K562 (cell line): ENCODE results near the gene HEMK1. TPM values are rescaled to one million over a fixed set of nuclear protein-coding genes. Genes with fewer than 3 reads are reported as not detected.

Source experiments
- ATAC-seq: fragments of 200-7000 bp; cut with Tn5 transposase; 3 replicates; pipeline ENCODE4 v1.9.1; 2020; ENCODE audit warnings: moderate library complexity
- BruUV-seq: library from RNA; stranded (reverse); fragments of 400-500 nt; replicated peaks from 2 replicates; lab custom pipeline; 2021; lab: Mats Ljungman, UMichigan
- CTCF ChIA-PET: fragments of 300-600 bp; formaldehyde crosslinking; extraction: SDS; loops from one replicate; lab custom pipeline; 2021; ENCODE audit warnings: low intra/inter-chr PET ratio; lab: Yijun Ruan, JAX
- POLR2A ChIA-PET: fragments of 300-600, 350-650 bp; sonication (Branson Sonifier 250); formaldehyde crosslinking; extraction: SDS; loops from one replicate; lab custom pipeline; 2021; ENCODE audit warnings: antibody characterized with exemption, inconsistent platforms; lab: Yijun Ruan, JAX
- DNase-seq, 4 experiments: peaks; one replicate each; pipeline versions ENCODE4 v3.0.0 to v3.0.0-alpha.2; 2011 to 2018; ENCODE audit warnings: low spot score in 3 of 4, mixed read lengths in 3 of 4; ENCODE audit errors: extremely low read depth in 1 of 4
- FAIRE-seq: peaks from 2 replicates; lab custom pipeline; 2011; peaks lifted over from hg19 to GRCh38; lab: Jason Lieb, UNC
- H2AFZ ChIP-seq: 2 replicates; pipeline ENCODE4 v1.6.0; 2011; ENCODE audit warnings: low read depth, low read length, control low read depth, inconsistent platforms
- H3K27ac ChIP-seq: fragments of 200-600 bp; 3 replicates; pipeline ENCODE4 v1.8.0; 2011; ENCODE audit warnings: low read depth, mild to moderate bottlenecking, control low read depth, inconsistent platforms, low read length, moderate library complexity, mixed read lengths; ENCODE audit errors: extremely low read depth
- H3K27me3 ChIP-seq, 2 experiments: fragments of 300-600 bp in 1 of 2; 2 replicates in 1 of 2; 3 replicates in 1 of 2; pipeline versions ENCODE4 v1.6.0 to v1.8.0; 2011; ENCODE audit warnings: inconsistent platforms in 2 of 2, low read length in 2 of 2, mild to moderate bottlenecking in 1 of 2, mixed read lengths in 1 of 2, moderate library complexity in 1 of 2; ENCODE audit not compliant: control insufficient read depth in 2 of 2, insufficient read depth in 2 of 2
- H3K36me3 ChIP-seq: fragments of 300-600 bp; 3 replicates; pipeline ENCODE4 v1.8.0; 2011; ENCODE audit warnings: mild to moderate bottlenecking, low read length, inconsistent platforms; ENCODE audit not compliant: control insufficient read depth, insufficient read depth
- H3K4me1 ChIP-seq, 2 experiments: fragments of 200-600 bp in 1 of 2; replicated peaks in 1 of 2; 2 replicates in 1 of 2; 3 replicates in 1 of 2; pipeline versions ENCODE4 v1.5.1 to v1.8.0; 2011; ENCODE audit warnings: inconsistent platforms in 2 of 2, low read length in 2 of 2, mild to moderate bottlenecking in 1 of 2, mixed read lengths in 1 of 2, moderate library complexity in 1 of 2; ENCODE audit not compliant: control insufficient read depth in 2 of 2, insufficient read depth in 2 of 2
- H3K4me2 ChIP-seq: 2 replicates; pipeline ENCODE4 v1.6.1; 2011; ENCODE audit warnings: low read length, control low read depth, inconsistent platforms, mixed read lengths; ENCODE audit not compliant: insufficient read depth
- H3K4me3 ChIP-seq: fragments of 200-600 bp; sonication (generic), shearing (Covaris generic); 2 replicates; pipeline ENCODE4 v1.5.1; 2016; ENCODE audit warnings: control low read depth, inconsistent platforms
- H3K79me2 ChIP-seq: fragments of 200-600 bp; 3 replicates; pipeline ENCODE4 v1.8.0; 2011; ENCODE audit warnings: low read length, inconsistent platforms; ENCODE audit not compliant: control insufficient read depth, insufficient read depth
- H3K9ac ChIP-seq, 2 experiments: 2 replicates each; pipeline versions ENCODE4 v1.6.0 to v1.6.1; 2011; ENCODE audit warnings: low read depth in 2 of 2, low read length in 2 of 2, control low read depth in 1 of 2, inconsistent platforms in 1 of 2, mild to moderate bottlenecking in 1 of 2, mixed read lengths in 1 of 2; ENCODE audit not compliant: insufficient read depth in 1 of 2
- H3K9me1 ChIP-seq: one replicate; pipeline ENCODE4 v1.6.0; 2011; ENCODE audit warnings: inconsistent platforms, mild to moderate bottlenecking, low read length, moderate library complexity; ENCODE audit not compliant: control insufficient read depth, insufficient read depth
- H3K9me3 ChIP-seq: replicated peaks from 2 replicates; pipeline ENCODE4 v1.5.1; 2011; ENCODE audit warnings: low read depth, low read length, inconsistent platforms; ENCODE audit not compliant: control insufficient read depth, insufficient read depth
- H4K20me1 ChIP-seq: replicated peaks from 2 replicates; pipeline ENCODE4 v1.6.1; 2011; ENCODE audit warnings: low read length, inconsistent platforms, mixed read lengths; ENCODE audit not compliant: control insufficient read depth, insufficient read depth
- BMI1 ChIP-seq: fragments of 150-350 bp; IDR thresholded peaks from 2 replicates; pipeline ENCODE4 v1.6.1; 2014; ENCODE audit warnings: low read length
- C11orf30 ChIP-seq: fragments of 450-650 bp; IDR thresholded peaks from 2 replicates; pipeline ENCODE4 v1.6.1; 2016; ENCODE audit warnings: low read depth, mild to moderate bottlenecking
- GMEB1 ChIP-seq: fragments of 250-450 bp; sonication (Bioruptor Pico); IDR thresholded peaks from 2 replicates; pipeline ENCODE4 v1.4.0; 2020; ENCODE audit warnings: mild to moderate bottlenecking
- GTF3C2 ChIP-seq: IDR thresholded peaks from 3 replicates; pipeline ENCODE4 v1.6.1; 2011; ENCODE audit warnings: borderline replicate concordance, mild to moderate bottlenecking, moderate library complexity; ENCODE audit not compliant: insufficient read length; ENCODE audit errors: extremely low read depth
- ILK ChIP-seq: fragments of 450-650 bp; IDR thresholded peaks from 2 replicates; pipeline ENCODE4 v1.6.1; 2016; ENCODE audit warnings: missing genetic modification characterization, low read depth, mild to moderate bottlenecking, missing compliant biosample characterization, moderate library complexity, borderline replicate concordance
- IRF2 ChIP-seq: sonication (generic); formaldehyde crosslinking; IDR thresholded peaks from 2 replicates; pipeline ENCODE4 v1.8.1; 2022; ENCODE audit warnings: mild to moderate bottlenecking, missing genetic modification reagents
- MLLT1 ChIP-seq, 2 experiments: fragments of 450-650 bp; IDR thresholded peaks; 2 replicates each; pipeline ENCODE4 v1.6.1; 2016
- NFRKB ChIP-seq: fragments of 450-650 bp; IDR thresholded peaks from 2 replicates; pipeline ENCODE4 v1.6.1; 2016; ENCODE audit warnings: low read depth
- NR1H2 ChIP-seq: sonication (generic); formaldehyde crosslinking; IDR thresholded peaks from 2 replicates; pipeline ENCODE4 v1.4.0; 2020; ENCODE audit warnings: mild to moderate bottlenecking, missing genetic modification reagents
- NUFIP1 ChIP-seq: fragments of 450-650 bp; IDR thresholded peaks from 2 replicates; pipeline ENCODE4 v1.6.1; 2018; ENCODE audit not compliant: partially characterized antibody
- POLR2AphosphoS5 ChIP-seq: IDR thresholded peaks from 2 replicates; pipeline ENCODE4 v1.6.1; 2011; ENCODE audit warnings: mild to moderate bottlenecking, low read depth, low read length, moderate library complexity; ENCODE audit not compliant: control insufficient read depth, insufficient read depth
- PPARD ChIP-seq: fragments of 250-450 bp; sonication (Bioruptor Pico); IDR thresholded peaks from 2 replicates; pipeline ENCODE4 v1.8.0; 2022; ENCODE audit warnings: inconsistent platforms, mild to moderate bottlenecking, moderate library complexity
- WGBS: fragments of 100-300 bp; shearing (Covaris generic); methylation state at CpG from one replicate; pipeline ENCODE4 v1.1.6; 2016; ENCODE audit warnings: low coverage, mixed read lengths; ENCODE audit not compliant: insufficient coverage; ENCODE audit errors: missing lambda C conversion rate; 5-methylcytosine and 5-hydroxymethylcytosine counted together
- in situ Hi-C: fragments of 300-500 bp; cut with MboI; formaldehyde crosslinking; loops from 4 replicates; pipeline ENCODE4 v1.15.0; 2018; ENCODE audit warnings: inconsistent platforms, mixed read lengths
- intact Hi-C: fragments of 100-400 bp; cut with micrococcal nuclease; formaldehyde crosslinking; loops from 2 replicates; pipeline ENCODE4 v1.14.2; 2022
- polyA plus RNA-seq, 8 experiments: library from polyadenylated mRNA; depleted of rRNA in 4 of 8; stranded (reverse) in 5 of 8; unstranded in 3 of 8; fragments of >200 nt; fragmentation: Nextera tagmentation in 2 of 8; fragmentation: Illumina TruSeq in 1 of 8; extraction: Ambion mirVana in 2 of 8; extraction: Trizol in 1 of 8; gene quantifications; 2 replicates each; pipeline versions ENCODE4 v1.2.1 to v1.2.3, GENCODE V29; 2011 to 2014; ENCODE audit warnings: inconsistent platforms in 1 of 8, missing spikeins in 1 of 8
- total RNA-seq, 7 experiments: library from RNA; depleted of rRNA in 6 of 7; stranded (reverse); fragments of >200 nt in 6 of 7; fragmentation: Illumina TruSeq in 2 of 7; extraction: Trizol in 2 of 7; gene quantifications; 2 replicates each; pipeline versions ENCODE4 v1.2.1 to v1.2.3, GENCODE V29; 2011 to 2021; ENCODE audit warnings: low replicate concordance in 1 of 7

Gene HEMK1
- total and polyA plus RNA-seq, 9 of the 15 experiments (the other 6 are each of a cell fraction or from before 2014, with no cell fraction given), result 2.0 to 16.8 (median 11.4) TPM

- no peak for TF ChIP-seq GTF3C2
These were observed 14.8 kb upstream of the HEMK1 start (continued) for GRCh38 chr3:50554553-50554952.

- Histone ChIP-seq H3K79me2 (no peaks in the 10 kb centered on the region), H4K20me1 (no peaks in the 10 kb centered on the region), H2AFZ (no peak overlapping the region), H3K4me2 (no peak overlapping the region), H3K27me3 (no peaks in the 10 kb centered on the region), H3K9ac (peak overlapping the region in 1 of 2 experiments; percentile 58; a peak in 2 of 4 replicates), H3K27ac (no peak overlapping the region), H3K9me1 (no peaks in the 10 kb centered on the region), H3K36me3 (no peaks in the 10 kb centered on the region), H3K4me1 (no peaks in the 10 kb centered on the region; a peak in 1 of 5 replicates), H3K4me3 (no peak overlapping the region), H3K9me3 (no peaks in the 10 kb centered on the region)
- WGBS, result 7% methylated on average over 6 of the region's 8 CpGs
- no TSS peak for BruUV-seq
- CTCF ChIA-PET, result no interaction called here
- intact Hi-C loops, result no loop called here
- ATAC-seq, result no peak
- no peak for TF ChIP-seq C11orf30
- no peak for TF ChIP-seq NFRKB
- TF ChIP-seq MLLT1 (IDR thresholded peaks at IDR 0.05), result no peak
- no peak for TF ChIP-seq NR1H2 (CRISPR knock-in tag)
- no peak for TF ChIP-seq GMEB1
- TF ChIP-seq POLR2AphosphoS5, result no peak
- TF ChIP-seq BMI1, result no peak
- TF ChIP-seq ILK, result no peak
- TF ChIP-seq NUFIP1, result no peak
- TF ChIP-seq PPARD (CRISPR knock-in tag), result no peak
- no peak for TF ChIP-seq IRF2
- POLR2A ChIA-PET, result interaction anchor here (0.5 to 0.9 kb wide), 5 partner anchors 19 to 1430 kb away, joined by 3 to 4 read pairs (median 4); no protein-coding TSS in a partner anchor
- DNase-seq, result no peak
- no peak for FAIRE-seq
- in situ Hi-C loops, result no loop called here
These were observed 12.2 kb upstream of the HEMK1 start for GRCh38 chr3:50557106-50557505.
